GM12878 (cell line): ENCODE results near the gene BTC. TPM values are rescaled to one million over a fixed set of nuclear protein-coding genes. Genes with fewer than 3 reads are reported as not detected.

Experiments
- ATAC-seq: fragments of 200-7000 bp; cut with Tn5 transposase; 3 replicates; pipeline ENCODE4 v1.9.1; 2020; ENCODE audit warnings: mild to moderate bottlenecking, moderate library complexity
- BruUV-seq: library from RNA; stranded (reverse); fragments of 400-500 nt; replicated peaks from 2 replicates; lab custom pipeline; 2021; lab: Mats Ljungman, UMichigan
- CTCF ChIA-PET: fragments of 300-600 bp; sonication (Branson Sonifier 250); formaldehyde crosslinking; extraction: SDS; loops from one replicate; lab custom pipeline; 2021; ENCODE audit warnings: inconsistent platforms; lab: Yijun Ruan, JAX
- POLR2A ChIA-PET: fragments of 350-600 bp; formaldehyde crosslinking; extraction: SDS; loops from one replicate; lab custom pipeline; 2021; ENCODE audit warnings: inconsistent platforms; lab: Charles Lee
- RAD21 ChIA-PET: fragments of 300-600 bp; sonication (Branson Sonifier 250); formaldehyde crosslinking; loops from one replicate; lab custom pipeline; 2023; ENCODE audit warnings: antibody characterized with exemption; ENCODE audit not compliant: unreplicated experiment; lab: Charles Lee
- SMC1A ChIA-PET: fragments of 300-600 bp; sonication (Branson Sonifier 250); formaldehyde crosslinking; loops from one replicate; lab custom pipeline; 2023; ENCODE audit not compliant: unreplicated experiment, uncharacterized antibody; lab: Charles Lee
- DNase-seq: peaks from one replicate; pipeline ENCODE4 v3.0.0-alpha.2; 2011; ENCODE audit warnings: low read depth, low spot score
- FAIRE-seq: peaks from 3 replicates; lab custom pipeline; 2011; peaks lifted over from hg19 to GRCh38; lab: Jason Lieb, UNC
- H2AFZ ChIP-seq: 2 replicates; pipeline ENCODE4 v1.6.0; 2011; ENCODE audit warnings: low read depth, low read length, control low read depth; ENCODE audit not compliant: control insufficient read depth
- H3K27ac ChIP-seq: 2 replicates; pipeline ENCODE4 v1.5.1; 2011; ENCODE audit warnings: control low read depth; ENCODE audit not compliant: control insufficient read depth, insufficient read depth
- H3K27me3 ChIP-seq, 2 experiments: replicated peaks in 1 of 2; 2 replicates each; pipeline versions ENCODE4 v1.6.0 to v1.6.1; 2011; ENCODE audit warnings: low read length in 1 of 2; ENCODE audit not compliant: control insufficient read depth in 2 of 2, insufficient read depth in 2 of 2
- H3K36me3 ChIP-seq, 2 experiments: 2 replicates each; pipeline ENCODE4 v1.5.1; 2011; ENCODE audit warnings: low read length in 1 of 2; ENCODE audit not compliant: control insufficient read depth in 2 of 2, insufficient read depth in 2 of 2
- H3K4me1 ChIP-seq: 2 replicates; pipeline ENCODE4 v1.6.1; 2011; ENCODE audit warnings: mild to moderate bottlenecking, low read length, moderate library complexity, mixed read lengths; ENCODE audit not compliant: control insufficient read depth, insufficient read depth
- H3K4me2 ChIP-seq: 2 replicates; pipeline ENCODE4 v1.6.0; 2011; ENCODE audit warnings: control low read depth; ENCODE audit not compliant: control insufficient read depth, insufficient read depth
- H3K4me3 ChIP-seq: fragments of 200-600 bp; sonication (generic); 2 replicates; pipeline ENCODE4 v1.5.1; 2016
- H3K79me2 ChIP-seq: 2 replicates; pipeline ENCODE4 v1.6.0; 2011; ENCODE audit warnings: low read length; ENCODE audit not compliant: control insufficient read depth, insufficient read depth
- H3K9ac ChIP-seq: 2 replicates; pipeline ENCODE4 v1.8.0; 2011; ENCODE audit warnings: low read length, control low read depth, mixed read lengths; ENCODE audit not compliant: control insufficient read depth, insufficient read depth
- H3K9me3 ChIP-seq: replicated peaks from 3 replicates; pipeline ENCODE4 v1.5.1; 2011; ENCODE audit warnings: mild to moderate bottlenecking, low read length; ENCODE audit not compliant: control insufficient read depth, insufficient read depth
- H4K20me1 ChIP-seq: 2 replicates; pipeline ENCODE4 v1.6.0; 2011; ENCODE audit not compliant: control insufficient read depth, insufficient read depth
- CHD2 ChIP-seq: IDR thresholded peaks from 2 replicates; pipeline ENCODE4 v1.6.1; 2011; ENCODE audit warnings: low read depth, low read length, improper control_type of control experiment, borderline replicate concordance
- CREB1 ChIP-seq: IDR thresholded peaks from 2 replicates; pipeline ENCODE4 v1.6.1; 2012; ENCODE audit warnings: low read depth, mild to moderate bottlenecking, inconsistent platforms
- LARP7 ChIP-seq: fragments of 450-650 bp; IDR thresholded peaks from 2 replicates; pipeline ENCODE4 v1.6.1; 2017; ENCODE audit warnings: mild to moderate bottlenecking
- SMAD1 ChIP-seq: fragments of 450-650 bp; IDR thresholded peaks from 2 replicates; pipeline ENCODE4 v1.6.1; 2018; ENCODE audit warnings: mild to moderate bottlenecking, low read depth; ENCODE audit not compliant: partially characterized antibody
- TCF7 ChIP-seq: IDR thresholded peaks from 2 replicates; pipeline ENCODE4 v1.6.1; 2014; ENCODE audit warnings: antibody characterized with exemption, borderline replicate concordance
- WGBS: methylation state at CpG from one replicate; pipeline ENCODE4 v1.1.6; 2016; ENCODE audit warnings: low lambda C conversion rate; ENCODE audit not compliant: insufficient replicate concordance, insufficient coverage; ENCODE audit errors: missing lambda C conversion rate; 5-methylcytosine and 5-hydroxymethylcytosine counted together
- in situ Hi-C: fragments of 300-500 bp; cut with MboI; formaldehyde crosslinking; loops from 9 replicates; pipeline ENCODE4 v1.14.3; 2018; ENCODE audit warnings: mixed read lengths
- intact Hi-C: fragments of 100-400 bp; cut with micrococcal nuclease; formaldehyde crosslinking; loops from one replicate; pipeline ENCODE4 v1.14.2; 2022; ENCODE audit not compliant: unreplicated experiment
- polyA plus RNA-seq, 11 experiments: library from polyadenylated mRNA; depleted of rRNA in 4 of 11; unstranded in 6 of 11; stranded (reverse) in 5 of 11; fragments of >200 nt; fragmentation: Nextera tagmentation in 4 of 11; fragmentation: Illumina TruSeq in 1 of 11; extraction: Ambion mirVana in 4 of 11; extraction: Trizol in 1 of 11; gene quantifications; 1 replicate in 1 of 11; 2 replicates in 10 of 11; pipeline versions ENCODE4 v1.2.1 to v1.2.3, GENCODE V29; 2011 to 2016; ENCODE audit warnings: inconsistent platforms in 2 of 11, missing spikeins in 2 of 11, low read depth in 1 of 11
- total RNA-seq, 4 experiments: library from RNA; depleted of rRNA in 3 of 4; stranded (reverse); fragments of >200 nt in 3 of 4; fragmentation: Illumina TruSeq in 1 of 4; extraction: Trizol in 1 of 4; gene quantifications; 2 replicates each; pipeline versions ENCODE4 v1.2.1 to v1.2.3, GENCODE V29; 2013 to 2021
- TF ChIP-seq, protein P1 (sequence below), 3 experiments: IDR thresholded peaks in 2 of 3; conservative IDR thresholded peaks in 1 of 3; 2 replicates each; pipeline ENCODE4 v1.5.1; 2011; ENCODE audit warnings: low read depth in 3 of 3, low read length in 3 of 3, mild to moderate bottlenecking in 3 of 3, control low read depth in 2 of 3, moderate library complexity in 2 of 3, inconsistent platforms in 1 of 3, mixed read lengths in 1 of 3; ENCODE audit not compliant: control insufficient read depth in 2 of 3, insufficient read depth in 1 of 3; ENCODE audit errors: extremely low read depth in 1 of 3

BTC gene
- total and polyA plus RNA-seq, 10 of the 15 experiments (the other 5 are each of a cell fraction or from before 2014, with no cell fraction given), result not detected

GRCh38 chr4:74838746-74839370 is 44.5 kb upstream of the BTC start:
- Histone ChIP-seq H3K4me3 (no peak overlapping the region), H3K27ac (no peak overlapping the region), H3K4me1 (no peaks in the 10 kb centered on the region), H3K9ac (no peak overlapping the region), H2AFZ (no peak overlapping the region), H3K4me2 (no peak overlapping the region), H3K27me3 (no peaks in the 10 kb centered on the region; a peak in 1 of 4 replicates), H3K79me2 (no peaks in the 10 kb centered on the region), H3K36me3 (no peaks in the 10 kb centered on the region), H3K9me3 (no peaks in the 10 kb centered on the region), H4K20me1 (no peaks in the 10 kb centered on the region)
- CTCF ChIA-PET, result no interaction called here
- intact Hi-C loops (no loop called here), in situ Hi-C loops (no loop called here)
- no peak for DNase-seq
- 46% methylated on average over 4 of the region's 4 CpGs for WGBS
- RAD21 ChIA-PET, result no interaction called here
- POLR2A ChIA-PET, result no interaction called here
- SMC1A ChIA-PET, result no interaction called here
- TF ChIP-seq SMAD1 (no peak), CHD2 (no peak)
- BruUV-seq, result no TSS peak
- no peak for ATAC-seq
- no peak for FAIRE-seq

DNA sequence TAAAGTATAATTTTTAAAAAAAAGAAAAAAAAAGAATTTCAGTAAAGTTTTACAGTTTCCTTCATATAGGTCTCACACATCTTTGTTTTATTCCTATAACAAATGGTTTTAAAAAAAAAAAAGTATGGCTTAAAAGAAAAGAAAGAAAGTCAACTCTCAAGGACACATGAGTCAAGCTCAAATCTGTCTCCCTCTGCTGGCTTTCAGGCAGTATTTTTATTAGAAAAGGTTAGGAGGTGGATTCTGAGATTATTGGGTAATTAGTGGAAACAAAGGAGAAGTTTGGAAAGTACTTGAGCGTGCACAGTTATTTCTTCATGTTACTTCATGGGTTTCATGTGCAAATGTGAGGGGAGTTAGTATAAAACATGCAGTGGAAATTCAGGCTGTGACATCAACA is 36.6 kb upstream of the BTC start:
- CTCF ChIA-PET, result no interaction called here
- intact Hi-C loops, result no loop called here

More for the DNA sequence above, 36.6 kb upstream of the BTC start:
- H3K9me3 ChIP-seq, result no peaks in the 10 kb centered on the region
- H3K27ac ChIP-seq, result no peak overlapping the region
- H3K4me2 ChIP-seq, result no peak overlapping the region
- POLR2A ChIA-PET, result no interaction called here
- no peak overlapping the region for H2AFZ ChIP-seq
- no peaks in the 10 kb centered on the region for H4K20me1 ChIP-seq
- H3K9ac ChIP-seq, result no peak overlapping the region
- no peaks in the 10 kb centered on the region for H3K79me2 ChIP-seq
- in situ Hi-C loops, result no loop called here
- ATAC-seq (no peak), DNase-seq (no peak), FAIRE-seq (no peak)
- RAD21 ChIA-PET, result no interaction called here
- 0% methylated on average over 1 of the region's 1 CpG for WGBS
- H3K36me3 ChIP-seq, result no peaks in the 10 kb centered on the region
- SMC1A ChIA-PET, result interaction anchor here (0.6 to 1.0 kb wide), 2 partner anchors 42 to 1101 kb away, joined by 3 read pairs; no protein-coding TSS in a partner anchor
- no peaks in the 10 kb centered on the region for H3K27me3 ChIP-seq
- BruUV-seq, result no TSS peak
- no peaks in the 10 kb centered on the region for H3K4me1 ChIP-seq
- H3K4me3 ChIP-seq, result no peak overlapping the region
- TF ChIP-seq CREB1, result no peak
- TF ChIP-seq TCF7, result no peak
- TF ChIP-seq LARP7, result no peak
- TF ChIP-seq, protein P1, sequence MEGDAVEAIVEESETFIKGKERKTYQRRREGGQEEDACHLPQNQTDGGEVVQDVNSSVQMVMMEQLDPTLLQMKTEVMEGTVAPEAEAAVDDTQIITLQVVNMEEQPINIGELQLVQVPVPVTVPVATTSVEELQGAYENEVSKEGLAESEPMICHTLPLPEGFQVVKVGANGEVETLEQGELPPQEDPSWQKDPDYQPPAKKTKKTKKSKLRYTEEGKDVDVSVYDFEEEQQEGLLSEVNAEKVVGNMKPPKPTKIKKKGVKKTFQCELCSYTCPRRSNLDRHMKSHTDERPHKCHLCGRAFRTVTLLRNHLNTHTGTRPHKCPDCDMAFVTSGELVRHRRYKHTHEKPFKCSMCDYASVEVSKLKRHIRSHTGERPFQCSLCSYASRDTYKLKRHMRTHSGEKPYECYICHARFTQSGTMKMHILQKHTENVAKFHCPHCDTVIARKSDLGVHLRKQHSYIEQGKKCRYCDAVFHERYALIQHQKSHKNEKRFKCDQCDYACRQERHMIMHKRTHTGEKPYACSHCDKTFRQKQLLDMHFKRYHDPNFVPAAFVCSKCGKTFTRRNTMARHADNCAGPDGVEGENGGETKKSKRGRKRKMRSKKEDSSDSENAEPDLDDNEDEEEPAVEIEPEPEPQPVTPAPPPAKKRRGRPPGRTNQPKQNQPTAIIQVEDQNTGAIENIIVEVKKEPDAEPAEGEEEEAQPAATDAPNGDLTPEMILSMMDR (IDR thresholded peaks at IDR 0.05 in 2 of 3, conservative IDR thresholded peaks at IDR 0.05 in 1 of 3; ENCODE audit: control insufficient read depth in 2 of 3, extremely low read depth in 1 of 3, insufficient read depth in 1 of 3, low read depth in 3 of 3, low read length in 3 of 3), result peak; percentile 1 to 30 (median 26); a peak in 1 of 6 replicates
